Vagina (tissue), 2 donors: Measurements from ENCODE around the gene EFTUD2. TPM values are rescaled to one million over a fixed set of nuclear protein-coding genes. Genes with fewer than 3 reads are reported as not detected.

Experiments used
- DNase-seq, 2 donors: peaks; one replicate each; pipeline ENCODE4 v3.0.0-alpha.2; 2017; ENCODE audit errors: extremely low spot score in 2 of 2
- H3K27ac ChIP-seq: fragments of 200-600 bp; sonication (generic); one replicate; pipeline ENCODE4 v1.5.1; 2019
- H3K27me3 ChIP-seq: fragments of 200-600 bp; sonication (generic); one replicate; pipeline ENCODE4 v1.5.1; 2019
- H3K36me3 ChIP-seq, 2 donors: fragments of 200-600 bp; sonication (generic); one replicate each; pipeline ENCODE4 v1.5.1; 2017 to 2019
- H3K4me1 ChIP-seq: fragments of 200-600 bp; sonication (generic); one replicate; pipeline ENCODE4 v1.5.1; 2019
- H3K4me3 ChIP-seq, 2 donors: fragments of 200-600 bp; sonication (generic); 1 replicate in 1 of 2; 2 replicates in 1 of 2; pipeline ENCODE4 v1.5.1; 2016 to 2019
- H3K9me3 ChIP-seq: fragments of 200-600 bp; sonication (generic); one replicate; pipeline ENCODE4 v1.5.1; 2019
- POLR2A ChIP-seq, 2 donors: fragments of 450-650 bp; IDR thresholded peaks; one replicate each; pipeline ENCODE4 v1.6.1; 2017; ENCODE audit warnings: antibody characterized with exemption in 2 of 2, mild to moderate bottlenecking in 2 of 2, moderate library complexity in 2 of 2
- POLR2AphosphoS5 ChIP-seq, 2 donors: sonication (generic); formaldehyde crosslinking; IDR thresholded peaks; one replicate each; pipeline ENCODE4 v1.9.0; 2017; ENCODE audit warnings: antibody characterized with exemption in 2 of 2, mild to moderate bottlenecking in 2 of 2, low read depth in 1 of 2; ENCODE audit not compliant: insufficient read depth in 1 of 2
- intact Hi-C: fragments of 100-400 bp; cut with DNase I; formaldehyde crosslinking; loops from one replicate; pipeline ENCODE4 v1.15.1; 2023
- total RNA-seq: library from RNA; depleted of rRNA; stranded (reverse); fragments of >200 nt; gene quantifications from one replicate; pipeline ENCODE4 v1.2.3, GENCODE V29; 2016
- TF ChIP-seq, protein P1 (sequence below), 3 experiments: fragments of 450-650 bp in 2 of 3; fragments of 200-600 bp in 1 of 3; sonication (generic) in 1 of 3; IDR thresholded peaks; one replicate each; pipeline ENCODE4 v1.5.1; 2017 to 2019; ENCODE audit warnings: antibody characterized with exemption in 3 of 3, mild to moderate bottlenecking in 2 of 3, moderate library complexity in 2 of 3

EFTUD2 gene
- total RNA-seq, 1 donor from 2014 or later = 55.5 TPM

GRCh38 chr17:44917456-44917855, 18.2 kb upstream of the EFTUD2 start:
- TF ChIP-seq, protein P1, sequence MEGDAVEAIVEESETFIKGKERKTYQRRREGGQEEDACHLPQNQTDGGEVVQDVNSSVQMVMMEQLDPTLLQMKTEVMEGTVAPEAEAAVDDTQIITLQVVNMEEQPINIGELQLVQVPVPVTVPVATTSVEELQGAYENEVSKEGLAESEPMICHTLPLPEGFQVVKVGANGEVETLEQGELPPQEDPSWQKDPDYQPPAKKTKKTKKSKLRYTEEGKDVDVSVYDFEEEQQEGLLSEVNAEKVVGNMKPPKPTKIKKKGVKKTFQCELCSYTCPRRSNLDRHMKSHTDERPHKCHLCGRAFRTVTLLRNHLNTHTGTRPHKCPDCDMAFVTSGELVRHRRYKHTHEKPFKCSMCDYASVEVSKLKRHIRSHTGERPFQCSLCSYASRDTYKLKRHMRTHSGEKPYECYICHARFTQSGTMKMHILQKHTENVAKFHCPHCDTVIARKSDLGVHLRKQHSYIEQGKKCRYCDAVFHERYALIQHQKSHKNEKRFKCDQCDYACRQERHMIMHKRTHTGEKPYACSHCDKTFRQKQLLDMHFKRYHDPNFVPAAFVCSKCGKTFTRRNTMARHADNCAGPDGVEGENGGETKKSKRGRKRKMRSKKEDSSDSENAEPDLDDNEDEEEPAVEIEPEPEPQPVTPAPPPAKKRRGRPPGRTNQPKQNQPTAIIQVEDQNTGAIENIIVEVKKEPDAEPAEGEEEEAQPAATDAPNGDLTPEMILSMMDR (IDR thresholded peaks at IDR 0.05) = no peak
- TF ChIP-seq POLR2A (IDR thresholded peaks at IDR 0.05) = no peak
- Histone ChIP-seq H3K4me3 (no peak overlapping the region), H3K9me3 (no peaks in the 10 kb centered on the region), H3K27ac (no peak overlapping the region), H3K36me3 (no peaks in the 10 kb centered on the region), H3K4me1 (peaks cover 12% of the 10 kb centered on the region), H3K27me3 (no peaks in the 10 kb centered on the region)
- DNase-seq = no peak
- intact Hi-C loops = loop anchor here (10.0 kb wide), 1 partner anchor 187 kb away; no protein-coding TSS in a partner anchor

- no peak overlapping the region for H3K4me3 ChIP-seq
- H3K27me3 ChIP-seq = no peaks in the 10 kb centered on the region
- H3K27ac ChIP-seq = no peak overlapping the region
- TF ChIP-seq, protein P1 (IDR thresholded peaks at IDR 0.05) = no peak
- peak in 1 of 2 donors; percentile 49 for TF ChIP-seq POLR2AphosphoS5 (IDR thresholded peaks at IDR 0.05; ENCODE audit: insufficient read depth in 1 of 2, low read depth in 1 of 2)
- intact Hi-C loops = loop anchor here (10.0 kb wide), 1 partner anchor 188 kb away; no protein-coding TSS in a partner anchor
- H3K9me3 ChIP-seq = no peaks in the 10 kb centered on the region
- no peaks in the 10 kb centered on the region for H3K36me3 ChIP-seq
- no peak for DNase-seq
- H3K4me1 ChIP-seq = peaks cover 12% of the 10 kb centered on the region
These were observed 17.6 kb upstream of the EFTUD2 start for GRCh38 chr17:44916781-44917241.

- no peak overlapping the region for H3K27ac ChIP-seq
- H3K4me3 ChIP-seq = no peak overlapping the region
- no peaks in the 10 kb centered on the region for H3K27me3 ChIP-seq
- H3K9me3 ChIP-seq = no peaks in the 10 kb centered on the region
- DNase-seq = no peak
- peaks cover 19% of the 10 kb centered on the region for H3K4me1 ChIP-seq
- TF ChIP-seq, protein P1 (IDR thresholded peaks at IDR 0.05) = no peak
- TF ChIP-seq POLR2AphosphoS5 (IDR thresholded peaks at IDR 0.05; ENCODE audit: insufficient read depth in 1 of 2, low read depth in 1 of 2) = no peak
- no peak for TF ChIP-seq POLR2A (IDR thresholded peaks at IDR 0.05)
- H3K36me3 ChIP-seq = no peaks in the 10 kb centered on the region
- intact Hi-C loops = loop anchor here (10.0 kb wide), 1 partner anchor 189 kb away; no protein-coding TSS in a partner anchor
These were observed 16.9 kb upstream of the EFTUD2 start for GRCh38 chr17:44915862-44916780.

DNA sequence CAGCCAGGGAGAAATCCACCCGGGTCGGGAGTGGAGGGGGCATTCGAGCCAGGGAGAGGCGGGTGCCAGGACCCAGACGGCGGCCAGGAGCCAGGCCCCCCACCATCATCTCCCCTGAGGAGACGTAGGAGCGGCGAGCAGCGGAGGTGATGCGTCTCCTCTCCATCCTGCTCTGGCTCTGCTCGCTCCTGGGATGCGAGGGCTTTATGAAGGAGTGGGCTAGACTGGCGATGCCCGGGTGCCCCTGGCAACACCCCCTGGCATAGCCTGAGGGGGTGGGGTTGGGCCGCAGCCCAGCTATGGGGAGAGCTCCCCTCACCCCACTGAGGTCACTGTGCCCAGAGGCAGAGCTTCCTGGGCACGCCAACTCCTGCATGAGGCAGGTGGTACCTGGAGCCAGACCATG, 16.1 kb upstream of the EFTUD2 start, which contains the start of gene GFAP:
GFAP (minus strand) TSS at position 180 of the 406 bp plus-strand sequence; CDS start at position 166, 14 bp downstream.
- no peak for TF ChIP-seq POLR2AphosphoS5 (IDR thresholded peaks at IDR 0.05; ENCODE audit: insufficient read depth in 1 of 2, low read depth in 1 of 2)
- TF ChIP-seq POLR2A (IDR thresholded peaks at IDR 0.05) = no peak
- TF ChIP-seq, protein P1 (IDR thresholded peaks at IDR 0.05) = no peak
- Histone ChIP-seq H3K4me3 (no peak within 1 kb of the TSS), H3K36me3 (no peaks in the 10 kb centered on the region), H3K9me3 (no peaks in the 10 kb centered on the region), H3K27me3 (no peaks in the 10 kb centered on the region), H3K27ac (no peak within 1 kb of the TSS), H3K4me1 (peaks cover 23% of the 10 kb centered on the region)
- no peak for DNase-seq
- intact Hi-C loops = loop anchor here (10.0 kb wide), 1 partner anchor 189 kb away; no protein-coding TSS in a partner anchor
